ENCODE measurements around the gene WSB2.

GRCh38 chr12:118073768-118074167 is 12.8 kb upstream of the WSB2 start:
- TF ChIP-seq OSR1 (CRISPR knock-in tag; IDR thresholded peaks at IDR 0.05) (no peak), PPARA (CRISPR knock-in tag; IDR thresholded peaks at IDR 0.05; ENCODE audit: borderline replicate concordance) (no peak), ZNF565 (CRISPR knock-in tag; conservative IDR thresholded peaks at IDR 0.05; ENCODE audit: low read depth) (no peak), GLIS3 (CRISPR knock-in tag; IDR thresholded peaks at IDR 0.05) (no peak), TCF4 (CRISPR knock-in tag; IDR thresholded peaks at IDR 0.05; ENCODE audit: borderline replicate concordance) (no peak)
- TF ChIP-seq, protein P1, sequence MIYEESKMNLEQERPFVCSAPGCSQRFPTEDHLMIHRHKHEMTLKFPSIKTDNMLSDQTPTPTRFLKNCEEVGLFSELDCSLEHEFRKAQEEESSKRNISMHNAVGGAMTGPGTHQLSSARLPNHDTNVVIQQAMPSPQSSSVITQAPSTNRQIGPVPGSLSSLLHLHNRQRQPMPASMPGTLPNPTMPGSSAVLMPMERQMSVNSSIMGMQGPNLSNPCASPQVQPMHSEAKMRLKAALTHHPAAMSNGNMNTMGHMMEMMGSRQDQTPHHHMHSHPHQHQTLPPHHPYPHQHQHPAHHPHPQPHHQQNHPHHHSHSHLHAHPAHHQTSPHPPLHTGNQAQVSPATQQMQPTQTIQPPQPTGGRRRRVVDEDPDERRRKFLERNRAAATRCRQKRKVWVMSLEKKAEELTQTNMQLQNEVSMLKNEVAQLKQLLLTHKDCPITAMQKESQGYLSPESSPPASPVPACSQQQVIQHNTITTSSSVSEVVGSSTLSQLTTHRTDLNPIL (CRISPR knock-in tag; IDR thresholded peaks at IDR 0.05; ENCODE audit: low read depth), result no peak
